ENCODE results near the gene CEP57L1. TPM values are rescaled to one million over a fixed set of nuclear protein-coding genes. Genes with fewer than 3 reads are reported as not detected.

CEP57L1 gene
- 7.4 to 9.1 TPM (median 8.6 TPM) in 5 replicates for total RNA-seq (2022; extraction: Qiagen RNA extraction)

DNA sequence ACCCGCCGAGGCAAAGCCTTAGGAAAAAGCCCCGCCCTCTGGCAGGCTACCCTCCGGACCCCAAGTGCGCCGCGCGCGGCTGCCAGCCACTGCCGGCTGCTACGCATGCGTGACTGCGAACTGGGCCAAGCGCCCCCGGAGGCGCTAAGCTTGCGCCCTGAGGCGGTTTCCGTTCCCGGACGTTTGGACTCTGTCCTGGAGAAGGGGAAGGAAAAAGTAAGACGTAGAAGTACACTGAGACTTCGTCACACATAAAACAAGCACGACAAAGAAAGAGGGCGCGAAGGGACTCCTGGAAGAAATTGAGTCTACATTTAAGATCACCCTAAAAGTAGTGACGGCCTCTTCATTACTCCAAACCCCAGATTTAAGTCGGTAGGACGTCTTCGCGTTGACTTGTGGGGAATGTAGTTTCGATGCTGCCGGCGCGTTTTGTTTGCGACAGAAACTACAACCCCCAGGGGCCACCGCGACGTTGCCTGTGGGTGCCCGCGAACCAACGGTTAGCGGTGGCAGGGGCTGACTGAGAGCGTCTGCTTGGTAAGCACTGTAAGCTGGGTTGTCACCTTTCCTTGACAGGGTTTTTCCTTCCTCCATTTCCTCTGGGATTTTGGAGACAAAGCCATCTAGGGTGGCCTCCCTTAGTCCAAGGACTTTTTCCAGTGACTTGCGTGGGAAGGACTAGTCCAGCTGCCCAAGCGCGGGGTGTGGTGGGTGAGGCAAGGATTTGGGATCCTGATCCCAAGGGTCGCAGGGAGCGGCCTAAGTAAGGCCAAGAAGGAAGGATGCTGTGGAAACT, at the start of gene CEP57L1:
Gene CEP57L1, plus strand, starts transcription at position 472 of the 799 bp plus-strand sequence. CDS start 49,715 bp downstream, outside the sequence.

DNA sequence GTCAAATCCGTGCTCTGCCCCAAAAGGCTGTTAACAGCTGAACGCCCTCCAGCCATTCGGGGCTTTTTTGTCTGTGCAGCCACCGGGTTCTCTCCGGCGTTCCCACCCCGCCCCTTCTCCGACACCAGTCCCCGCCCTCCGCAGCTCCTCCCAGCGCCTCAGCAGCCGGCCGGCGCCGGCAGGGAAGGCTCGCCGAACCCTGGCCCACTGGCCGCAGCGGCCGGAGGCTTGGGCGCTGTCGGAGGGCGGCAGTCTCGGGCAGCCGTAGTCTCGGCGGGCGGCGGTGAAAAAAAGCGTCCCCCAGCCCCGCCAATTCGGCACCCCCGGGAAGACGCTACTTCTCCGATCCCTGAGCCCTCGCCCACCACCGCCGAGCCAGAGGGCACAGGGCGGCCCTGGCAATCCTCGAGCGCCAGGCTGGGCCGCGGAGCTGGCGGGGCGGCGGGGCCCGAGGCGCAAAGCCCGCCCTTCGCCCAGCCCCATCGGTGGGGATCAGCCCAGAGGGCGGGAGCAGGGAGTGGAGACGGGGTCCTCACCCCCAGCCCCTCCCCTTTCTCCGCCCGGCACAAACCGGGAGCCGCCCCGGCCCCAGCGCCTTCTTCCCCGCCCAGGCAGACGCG, 781 bp upstream of the CEP57L1 start, which contains the start of gene SESN1:
Gene SESN1, minus strand, starts transcription at position 431 of the 620 bp plus-strand sequence. CDS start 773 bp downstream, outside the sequence.

Other genes starting within 250 kb of the CEP57L1 start
- 1.8 to 2.8 TPM (median 2.4 TPM) in 5 replicates for gene ARMC2, start 247.1 kb upstream of the CEP57L1 start, total RNA-seq (2022; extraction: Qiagen RNA extraction)
- 9.6 to 10.5 TPM (median 10.1 TPM) in 5 replicates for gene SESN1, start 661 bp upstream of the CEP57L1 start, total RNA-seq (2022; extraction: Qiagen RNA extraction)